Ovary (tissue), 3 donors: ENCODE data around the gene FBXO46.

ENCODE experiments used
- POLR2A ChIP-seq: fragments of 450-650 bp; IDR thresholded peaks from one replicate; pipeline ENCODE4 v1.6.1; 2017; ENCODE audit warnings: antibody characterized with exemption, mild to moderate bottlenecking, moderate library complexity
- TF ChIP-seq, protein P1 (sequence below), 3 donors: fragments of 450-650 bp in 2 of 3; fragments of 200-600 bp in 1 of 3; IDR thresholded peaks; one replicate each; pipeline versions ENCODE4 v1.5.1 to v1.8.0; 2016 to 2022; ENCODE audit warnings: antibody characterized with exemption in 3 of 3, mild to moderate bottlenecking in 1 of 3
- donor health status: DM: no; HTN: no; CAD: no.

DNA sequence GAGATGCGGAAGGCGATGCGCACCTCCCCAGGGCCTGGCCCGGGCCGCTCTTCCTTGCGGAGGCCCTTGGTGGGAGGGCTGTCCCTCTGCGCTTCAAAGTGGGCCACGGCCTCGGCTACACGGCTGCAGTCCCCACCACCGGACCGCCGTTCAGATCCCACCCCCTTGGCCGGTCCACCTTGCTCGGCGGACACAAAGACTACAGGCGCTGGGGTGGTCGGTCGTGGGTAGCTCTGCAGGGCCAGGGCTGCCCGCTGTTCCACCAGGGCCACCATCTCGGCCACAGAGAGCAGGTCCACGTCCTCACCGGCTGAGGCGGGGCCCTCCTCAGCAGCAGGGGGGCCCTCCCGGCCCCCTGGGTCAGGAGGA is 18.0 kb downstream of the FBXO46 start:
- TF ChIP-seq, protein P1, sequence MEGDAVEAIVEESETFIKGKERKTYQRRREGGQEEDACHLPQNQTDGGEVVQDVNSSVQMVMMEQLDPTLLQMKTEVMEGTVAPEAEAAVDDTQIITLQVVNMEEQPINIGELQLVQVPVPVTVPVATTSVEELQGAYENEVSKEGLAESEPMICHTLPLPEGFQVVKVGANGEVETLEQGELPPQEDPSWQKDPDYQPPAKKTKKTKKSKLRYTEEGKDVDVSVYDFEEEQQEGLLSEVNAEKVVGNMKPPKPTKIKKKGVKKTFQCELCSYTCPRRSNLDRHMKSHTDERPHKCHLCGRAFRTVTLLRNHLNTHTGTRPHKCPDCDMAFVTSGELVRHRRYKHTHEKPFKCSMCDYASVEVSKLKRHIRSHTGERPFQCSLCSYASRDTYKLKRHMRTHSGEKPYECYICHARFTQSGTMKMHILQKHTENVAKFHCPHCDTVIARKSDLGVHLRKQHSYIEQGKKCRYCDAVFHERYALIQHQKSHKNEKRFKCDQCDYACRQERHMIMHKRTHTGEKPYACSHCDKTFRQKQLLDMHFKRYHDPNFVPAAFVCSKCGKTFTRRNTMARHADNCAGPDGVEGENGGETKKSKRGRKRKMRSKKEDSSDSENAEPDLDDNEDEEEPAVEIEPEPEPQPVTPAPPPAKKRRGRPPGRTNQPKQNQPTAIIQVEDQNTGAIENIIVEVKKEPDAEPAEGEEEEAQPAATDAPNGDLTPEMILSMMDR (IDR thresholded peaks at IDR 0.05) = no peak
- TF ChIP-seq POLR2A = no peak
